ENCODE results near the gene CRELD2.

The CRELD2 gene

GRCh38 chr22:49955581-49956417 lies 37.4 kb downstream of the CRELD2 start:
- no peak overlapping the region for H3K4me3 ChIP-seq (ENCODE audit: control insufficient read depth, low read depth, low read length)
- TF ChIP-seq CTCF (IDR thresholded peaks at IDR 0.05; ENCODE audit: control insufficient read depth, insufficient read depth, low read depth, low read length, missing control alignments): no peak
- no peak for DNase-seq (ENCODE audit: low read depth)

GRCh38 chr22:49956418-49956770 lies 38.0 kb downstream of the CRELD2 start:
- H3K4me3 ChIP-seq (ENCODE audit: control insufficient read depth, low read depth, low read length): no peak overlapping the region
- TF ChIP-seq CTCF (IDR thresholded peaks at IDR 0.05; ENCODE audit: control insufficient read depth, insufficient read depth, low read depth, low read length, missing control alignments): no peak
- DNase-seq (ENCODE audit: low read depth): no peak

GRCh38 chr22:49956914-49957825 lies 38.7 kb downstream of the CRELD2 start:
- DNase-seq (ENCODE audit: low read depth): no peak
- no peak overlapping the region for H3K4me3 ChIP-seq (ENCODE audit: control insufficient read depth, low read depth, low read length)
- no peak for TF ChIP-seq CTCF (IDR thresholded peaks at IDR 0.05; ENCODE audit: control insufficient read depth, insufficient read depth, low read depth, low read length, missing control alignments)

- no peak overlapping the region for H3K4me3 ChIP-seq (ENCODE audit: control insufficient read depth, low read depth, low read length)
- no peak for TF ChIP-seq CTCF (IDR thresholded peaks at IDR 0.05; ENCODE audit: control insufficient read depth, insufficient read depth, low read depth, low read length, missing control alignments)
- DNase-seq (ENCODE audit: low read depth): no peak
Observed at GRCh38 chr22:49957826-49958365, 39.5 kb downstream of the CRELD2 start.

- no peak overlapping the region for H3K4me3 ChIP-seq (ENCODE audit: control insufficient read depth, low read depth, low read length)
- no peak for TF ChIP-seq CTCF (IDR thresholded peaks at IDR 0.05; ENCODE audit: control insufficient read depth, insufficient read depth, low read depth, low read length, missing control alignments)
- DNase-seq (ENCODE audit: low read depth): no peak
Observed at GRCh38 chr22:49958366-49958921, 40.0 kb downstream of the CRELD2 start.
